ENCODE data around the gene ARMS2.
A peak's percentile ranks its signal among the peaks of the same experiment; 100 is the strongest.

ARMS2 gene

GRCh38 chr10:122454071-122454470, 382 bp upstream of the ARMS2 start:
- DNase-seq (ENCODE audit: low spot score), result no peak

- DNase-seq (ENCODE audit: low spot score), result no peak
Observed at GRCh38 chr10:122455376-122456079, 1.1 kb downstream of the ARMS2 start.

DNA sequence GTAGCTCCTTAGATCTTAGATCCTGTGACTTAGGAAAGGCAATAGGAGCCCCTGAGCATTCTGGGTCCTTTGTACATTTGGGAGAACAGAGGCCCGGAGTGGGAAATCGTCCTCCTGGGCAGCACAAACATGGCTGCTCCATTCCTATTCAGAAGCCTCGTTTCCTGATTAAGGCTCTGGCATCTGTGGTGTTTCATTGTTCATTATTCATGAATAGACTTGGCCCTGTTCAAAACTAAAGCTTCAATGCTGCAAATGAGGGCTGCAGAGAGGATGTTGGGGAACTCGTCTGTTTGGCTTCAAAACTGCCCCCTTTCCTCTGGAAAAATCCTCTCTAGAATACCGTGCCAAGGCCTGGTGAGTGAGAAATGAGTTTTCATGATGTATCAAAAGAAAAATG, 3.5 kb downstream of the ARMS2 start:
- DNase-seq (ENCODE audit: low spot score), result no peak

GRCh38 chr10:122458693-122459092, 4.2 kb downstream of the ARMS2 start:
- no peak for DNase-seq (ENCODE audit: low spot score)

- no peak for DNase-seq (ENCODE audit: low spot score)
Observed at GRCh38 chr10:122459561-122460273, 5.3 kb downstream of the ARMS2 start.

DNA sequence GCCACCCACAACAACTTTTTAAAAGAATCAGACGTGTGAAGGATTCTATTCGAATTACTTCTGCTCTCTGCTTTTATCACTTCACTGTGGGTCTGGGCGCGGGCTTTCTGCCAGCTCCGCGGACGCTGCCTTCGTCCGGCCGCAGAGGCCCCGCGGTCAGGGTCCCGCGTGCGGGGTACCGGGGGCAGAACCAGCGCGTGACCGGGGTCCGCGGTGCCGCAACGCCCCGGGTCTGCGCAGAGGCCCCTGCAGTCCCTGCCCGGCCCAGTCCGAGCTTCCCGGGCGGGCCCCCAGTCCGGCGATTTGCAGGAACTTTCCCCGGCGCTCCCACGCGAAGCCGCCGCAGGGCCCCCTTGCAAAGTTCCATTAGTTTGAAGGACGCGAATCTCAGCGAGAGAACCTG, 6.4 kb downstream of the ARMS2 start:
- no peak for DNase-seq (ENCODE audit: low spot score)

DNA sequence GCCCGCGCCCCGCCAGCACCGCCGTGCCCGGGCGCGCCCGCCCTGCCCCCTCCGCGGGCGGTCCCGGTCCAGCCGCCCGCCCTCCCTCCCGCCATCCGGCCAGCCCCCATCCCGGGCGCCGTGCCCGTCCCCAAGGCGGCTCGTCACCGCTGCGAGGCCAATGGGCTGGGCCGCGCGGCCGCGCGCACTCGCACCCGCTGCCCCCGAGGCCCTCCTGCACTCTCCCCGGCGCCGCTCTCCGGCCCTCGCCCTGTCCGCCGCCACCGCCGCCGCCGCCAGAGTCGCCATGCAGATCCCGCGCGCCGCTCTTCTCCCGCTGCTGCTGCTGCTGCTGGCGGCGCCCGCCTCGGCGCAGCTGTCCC, 6.9 kb downstream of the ARMS2 start, which contains the start of gene HTRA1:
Gene HTRA1, plus strand, starts transcription at position 187 of the 362 bp plus-strand sequence. Its CDS starts 100 bp downstream, at position 287.
- DNase-seq (ENCODE audit: low spot score), result peak; percentile 57

DNA sequence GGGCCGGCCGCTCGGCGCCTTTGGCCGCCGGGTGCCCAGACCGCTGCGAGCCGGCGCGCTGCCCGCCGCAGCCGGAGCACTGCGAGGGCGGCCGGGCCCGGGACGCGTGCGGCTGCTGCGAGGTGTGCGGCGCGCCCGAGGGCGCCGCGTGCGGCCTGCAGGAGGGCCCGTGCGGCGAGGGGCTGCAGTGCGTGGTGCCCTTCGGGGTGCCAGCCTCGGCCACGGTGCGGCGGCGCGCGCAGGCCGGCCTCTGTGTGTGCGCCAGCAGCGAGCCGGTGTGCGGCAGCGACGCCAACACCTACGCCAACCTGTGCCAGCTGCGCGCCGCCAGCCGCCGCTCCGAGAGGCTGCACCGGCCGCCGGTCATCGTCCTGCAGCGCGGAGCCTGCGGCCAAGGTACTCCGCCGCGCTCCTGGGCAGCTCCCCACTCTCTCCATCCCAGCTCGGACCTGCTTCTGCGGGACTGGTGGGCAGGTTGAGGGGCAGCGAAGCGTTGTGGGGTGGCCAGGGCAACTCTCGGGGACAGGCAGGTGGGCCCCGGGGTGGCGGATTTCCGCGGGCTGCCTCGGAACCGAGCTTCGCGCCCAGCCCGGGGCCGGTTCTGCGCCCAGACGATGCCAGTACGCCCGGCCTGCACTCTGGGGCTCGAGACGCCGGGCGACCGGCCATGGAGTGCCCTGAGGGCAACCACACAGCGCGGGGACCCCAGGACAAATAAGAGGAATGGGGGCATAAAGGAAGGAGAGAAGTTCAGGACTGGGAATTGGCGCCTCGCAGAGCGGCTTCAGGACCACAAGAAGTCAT, 7.5 kb downstream of the ARMS2 start:
- peak; percentile 59 for DNase-seq (ENCODE audit: low spot score)

DNA sequence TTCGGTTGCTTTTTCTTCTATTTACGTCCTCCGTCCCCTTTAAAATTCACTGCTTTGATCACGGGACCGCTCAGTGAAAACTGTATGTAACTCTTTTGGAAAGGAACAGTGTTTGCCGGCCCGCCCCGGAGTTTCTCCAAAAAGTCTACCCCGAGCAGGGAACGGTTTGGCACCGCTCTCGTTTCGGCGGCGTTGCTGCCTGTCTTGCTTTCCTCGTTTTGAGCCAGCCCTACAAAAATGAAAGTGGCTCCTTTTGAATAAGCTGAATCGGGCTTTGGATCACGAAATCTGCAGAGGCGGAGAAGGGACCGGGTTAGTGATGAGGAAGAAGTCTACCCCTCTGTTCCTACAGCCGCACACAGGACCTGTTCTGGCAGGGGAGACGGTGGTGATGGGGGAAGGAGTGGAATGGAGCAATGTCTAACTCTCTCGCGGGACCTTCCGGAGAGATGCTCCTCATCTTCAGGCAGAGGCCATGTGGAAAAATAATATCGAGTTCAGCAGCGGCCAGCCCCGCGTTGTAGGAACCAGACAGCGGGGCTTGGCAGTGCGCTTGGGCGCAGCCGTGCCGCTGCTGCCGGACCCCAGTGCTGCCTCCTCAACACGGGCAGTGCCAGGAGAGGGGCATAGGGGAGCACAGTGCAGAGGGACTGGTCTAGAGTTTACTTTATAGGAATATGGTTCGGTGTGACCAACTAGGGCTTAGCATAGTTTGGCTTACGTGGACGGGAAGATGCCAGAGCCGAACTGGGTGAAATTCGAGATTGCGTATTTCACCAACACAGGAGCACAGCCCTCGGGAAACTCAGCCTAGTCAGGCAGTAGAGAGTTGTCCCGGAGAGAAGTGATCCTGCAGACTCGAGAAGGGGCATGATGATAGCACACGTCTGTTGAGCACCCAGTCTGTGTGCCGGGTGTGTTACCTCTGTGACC, 8.3 kb downstream of the ARMS2 start:
- DNase-seq (ENCODE audit: low spot score), result no peak

GRCh38 chr10:122463466-122464249, 9.2 kb downstream of the ARMS2 start:
- no peak for DNase-seq (ENCODE audit: low spot score)

GRCh38 chr10:122464250-122464510, 9.7 kb downstream of the ARMS2 start:
- DNase-seq (ENCODE audit: low spot score), result no peak

DNA sequence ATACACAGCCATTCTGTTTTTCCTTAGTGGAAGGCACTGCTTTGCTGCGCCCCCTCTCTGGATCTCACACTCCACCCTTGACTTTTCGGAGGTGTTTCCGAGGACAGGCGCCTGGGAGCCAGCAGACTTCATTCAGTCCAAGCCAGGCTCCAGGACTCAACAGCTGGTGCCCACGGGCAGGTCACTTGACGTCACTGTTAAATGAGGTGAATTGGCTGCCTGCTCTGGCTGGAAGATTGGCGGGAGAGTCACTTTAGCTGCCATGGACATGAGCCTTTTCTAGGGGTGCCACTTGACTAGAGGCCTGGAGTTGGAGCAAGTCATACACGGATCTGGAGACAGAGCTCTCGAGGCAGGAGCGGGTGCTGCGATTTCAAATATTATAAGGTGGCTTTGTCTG, 10.1 kb downstream of the ARMS2 start:
- no peak for DNase-seq (ENCODE audit: low spot score)

DNA sequence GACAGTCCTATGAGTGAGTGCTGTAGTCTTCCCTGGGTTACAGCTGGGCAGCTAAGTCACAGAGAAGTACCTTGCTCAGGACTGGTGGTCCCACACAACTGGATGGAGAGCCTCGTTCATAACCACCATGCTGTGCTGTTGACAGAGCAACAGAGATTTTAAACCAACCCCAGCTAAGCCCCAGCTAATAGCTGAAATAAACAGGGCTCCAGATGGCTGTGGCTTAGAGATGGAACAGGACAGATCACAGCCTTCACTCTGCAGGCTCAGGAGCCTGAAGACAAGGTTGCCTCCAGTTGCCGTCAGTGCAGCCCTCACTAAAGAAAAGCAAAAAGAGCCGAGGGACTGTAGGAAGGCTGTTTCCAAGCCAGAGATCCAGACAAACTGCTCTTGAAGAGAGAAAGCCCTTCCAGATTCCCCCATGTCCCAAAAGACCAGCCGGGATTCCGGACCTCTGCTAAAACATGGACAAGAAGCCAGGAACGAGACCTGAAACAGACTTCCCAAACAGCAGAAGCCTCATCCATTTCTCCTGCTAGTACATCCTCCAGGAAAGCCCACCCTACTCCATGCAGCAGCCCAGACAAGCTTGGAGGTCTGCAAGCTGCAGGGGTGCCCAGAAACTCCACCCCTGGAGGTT, 11.1 kb downstream of the ARMS2 start:
- DNase-seq (ENCODE audit: low spot score), result peak; percentile 39

GRCh38 chr10:122466951-122467381, 12.5 kb downstream of the ARMS2 start:
- no peak for DNase-seq (ENCODE audit: low spot score)

DNA sequence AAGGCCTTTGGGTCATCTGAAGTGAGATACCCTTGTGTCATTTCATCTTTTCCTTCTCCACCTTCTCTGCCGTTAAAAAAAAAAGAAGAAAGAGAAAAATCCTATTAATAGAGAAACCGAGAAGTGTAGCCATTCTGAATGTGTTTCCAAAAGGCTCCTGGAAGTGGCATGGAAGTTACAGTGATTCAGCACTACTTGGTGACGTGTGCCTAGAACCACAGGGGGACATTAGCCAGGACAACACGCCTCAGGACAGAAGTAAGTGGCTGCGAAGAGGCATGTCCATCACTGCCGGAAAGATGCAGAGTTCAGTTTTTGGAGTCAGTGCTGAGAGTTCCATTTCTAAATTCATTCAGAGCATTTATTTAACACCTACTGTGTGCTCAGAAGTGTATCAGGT, 13.2 kb downstream of the ARMS2 start:
- DNase-seq (ENCODE audit: low spot score), result no peak

DNA sequence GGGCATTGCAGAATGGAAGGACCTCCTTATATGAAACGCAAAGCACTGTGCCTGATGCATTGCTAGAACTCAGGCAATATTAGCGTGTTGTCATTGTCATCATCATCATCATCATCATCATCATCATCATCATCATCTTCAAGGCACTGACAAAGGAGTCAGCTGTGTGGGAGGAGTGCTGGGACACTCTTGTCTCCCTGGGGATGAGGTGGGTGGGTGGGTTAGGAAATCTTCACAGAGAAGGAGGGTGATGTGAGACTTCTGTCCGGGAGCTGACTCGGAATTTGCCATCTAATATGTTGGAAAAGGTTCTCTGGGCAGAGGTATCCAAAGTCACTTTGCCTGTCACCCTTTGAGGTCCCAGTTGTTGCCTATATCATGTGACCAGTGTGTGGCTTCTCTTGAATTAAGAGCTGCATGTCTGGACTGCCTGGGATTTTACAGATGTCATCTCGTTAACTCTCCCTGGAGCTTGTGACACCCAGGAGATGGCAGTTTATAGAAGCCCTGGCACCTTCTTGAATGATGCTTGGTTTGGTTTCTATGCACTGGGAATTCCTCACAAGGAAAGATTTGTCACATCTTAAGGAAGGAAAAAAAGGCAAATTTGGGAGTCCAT, 14.0 kb downstream of the ARMS2 start:
- DNase-seq (ENCODE audit: low spot score), result no peak

DNA sequence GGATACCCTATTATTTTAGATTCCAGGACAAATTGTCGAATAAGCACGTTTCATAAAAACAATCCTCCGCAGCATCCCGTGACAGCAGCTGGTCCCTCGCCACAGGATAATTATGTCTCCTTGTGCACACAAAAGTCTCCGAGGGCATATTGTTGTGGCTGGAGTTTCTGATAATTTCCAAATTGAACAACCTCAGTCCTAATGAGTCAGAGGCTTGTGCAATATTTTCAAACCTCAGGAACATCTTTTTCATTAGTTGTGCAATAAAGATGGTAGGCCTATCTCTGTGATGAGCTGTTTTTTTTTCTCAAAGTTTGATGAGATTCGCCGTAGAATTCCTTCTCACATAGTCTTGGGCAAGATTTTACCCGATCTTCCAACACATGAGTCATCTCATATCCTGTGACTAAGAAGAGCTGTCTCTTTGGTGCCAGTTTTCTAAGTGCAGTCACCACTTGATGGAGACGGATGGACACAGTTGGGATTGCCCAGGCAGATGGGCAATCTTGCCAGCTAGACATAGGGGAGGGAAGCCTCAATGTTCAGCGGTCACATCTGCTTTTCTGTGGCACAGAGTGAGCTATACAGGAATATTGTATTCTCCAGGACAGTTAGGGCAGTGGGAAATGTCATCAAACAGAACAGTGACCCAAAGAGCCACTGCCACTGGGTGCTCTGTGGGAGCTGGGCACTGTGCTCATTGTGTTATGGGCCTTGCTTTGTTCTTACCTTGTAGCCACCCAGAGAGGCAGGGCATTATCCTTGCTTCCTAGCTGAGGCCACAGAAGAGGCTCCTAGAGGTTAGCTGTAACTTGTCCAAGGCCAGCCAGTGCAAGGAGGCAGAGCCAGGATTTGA, 14.7 kb downstream of the ARMS2 start:
- DNase-seq (ENCODE audit: low spot score), result no peak

- no peak for DNase-seq (ENCODE audit: low spot score)
Observed at GRCh38 chr10:122469848-122470247, 15.4 kb downstream of the ARMS2 start.

DNA sequence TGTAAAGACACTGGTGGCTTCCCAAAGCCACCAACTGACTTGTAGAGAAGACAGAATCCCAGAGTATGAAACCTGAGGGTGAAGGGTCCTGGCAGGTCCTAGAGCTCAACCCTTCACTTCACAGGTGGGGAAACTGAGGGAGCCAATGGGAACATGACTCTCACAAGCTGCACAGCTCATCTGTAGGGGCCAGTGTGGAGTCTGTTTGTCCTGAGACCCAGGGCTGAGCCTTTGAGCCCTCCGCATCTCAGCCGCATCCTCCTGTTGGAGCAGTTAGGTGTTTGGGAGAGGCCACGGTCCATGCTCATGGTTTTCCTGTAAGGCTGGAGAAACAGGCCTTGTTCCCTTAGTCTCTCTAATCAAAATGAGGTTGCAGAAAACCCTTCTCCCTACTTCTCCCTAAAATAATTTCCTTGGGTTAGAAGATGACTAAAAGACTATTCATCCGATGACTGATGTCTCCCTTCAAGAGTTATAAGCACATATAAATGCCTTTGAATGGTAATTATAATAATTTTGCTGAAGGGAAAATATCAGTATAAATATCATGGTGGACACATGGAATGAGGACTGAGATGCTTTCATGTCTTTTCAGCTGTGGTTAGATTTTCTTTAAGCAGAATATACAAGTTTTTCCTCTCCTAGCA, 17.2 kb downstream of the ARMS2 start:
- DNase-seq (ENCODE audit: low spot score), result no peak

Data from D341Med (cell line).